Endodermal cell (in vitro differentiated cells): ENCODE results near the gene DKC1. TPM values are rescaled to one million over a fixed set of nuclear protein-coding genes. Genes with fewer than 3 reads are reported as not detected.

Experiments
- DNase-seq: peaks from one replicate; pipeline ENCODE4 v3.0.0-alpha.2; 2017
- H3K27ac ChIP-seq: 2 replicates; pipeline ENCODE4 v1.5.1; 2013; ENCODE audit warnings: mild to moderate bottlenecking, low read depth, low read length, moderate library complexity
- H3K27me3 ChIP-seq: 2 replicates; pipeline ENCODE4 v1.6.1; 2013; ENCODE audit warnings: mild to moderate bottlenecking, low read length, moderate library complexity; ENCODE audit not compliant: insufficient read depth, control insufficient read depth, poor library complexity, severe bottlenecking
- H3K36me3 ChIP-seq: 2 replicates; pipeline ENCODE4 v1.7.0; 2013; ENCODE audit warnings: mild to moderate bottlenecking, low read length, moderate library complexity; ENCODE audit not compliant: control insufficient read depth, insufficient read depth
- H3K4me1 ChIP-seq: one replicate; pipeline ENCODE4 v1.7.0; 2013; ENCODE audit warnings: low read length; ENCODE audit not compliant: control insufficient read depth, insufficient read depth
- H3K4me3 ChIP-seq: 2 replicates; pipeline ENCODE4 v1.5.1; 2013; ENCODE audit warnings: mild to moderate bottlenecking, low read length, moderate library complexity
- H3K9ac ChIP-seq: 2 replicates; pipeline ENCODE4 v1.6.1; 2013; ENCODE audit warnings: mild to moderate bottlenecking, low read length, moderate library complexity; ENCODE audit not compliant: poor library complexity, severe bottlenecking; ENCODE audit errors: extremely low read depth
- H3K9me3 ChIP-seq: 2 replicates; pipeline ENCODE4 v1.6.1; 2013; ENCODE audit warnings: mild to moderate bottlenecking, low read length, moderate library complexity; ENCODE audit not compliant: control insufficient read depth
- H3K27ac Mint-ChIP-seq: 2 replicates; pipeline ENCODE4 v1.8.0; 2020; ENCODE audit warnings: mixed read lengths
- H3K27me3 Mint-ChIP-seq: 2 replicates; pipeline ENCODE4 v1.8.0; 2021; ENCODE audit warnings: mild to moderate bottlenecking, mixed read lengths; ENCODE audit not compliant: insufficient read depth
- H3K36me3 Mint-ChIP-seq: 2 replicates; pipeline ENCODE4 v1.8.0; 2020; ENCODE audit warnings: low read depth, mixed read lengths
- H3K4me1 Mint-ChIP-seq: 2 replicates; pipeline ENCODE4 v1.8.0; 2020; ENCODE audit warnings: mixed read lengths
- H3K4me3 Mint-ChIP-seq: 2 replicates; pipeline ENCODE4 v1.8.0; 2020; ENCODE audit warnings: mild to moderate bottlenecking, moderate library complexity, mixed read lengths
- H3K9me3 Mint-ChIP-seq: 2 replicates; pipeline ENCODE4 v1.8.0; 2020; ENCODE audit warnings: mild to moderate bottlenecking, mixed read lengths
- CTCF ChIP-seq: fragments of 200-600 bp; sonication (generic); conservative IDR thresholded peaks from 2 replicates; pipeline ENCODE4 v1.5.0; 2021; ENCODE audit warnings: antibody characterized with exemption, mild to moderate bottlenecking
- WGBS, 2 experiments: methylation state at CpG; one replicate each; pipeline versions ENCODE4 v1.1.5 to v1.1.7; 2013; ENCODE audit warnings: missing lambda C conversion rate in 2 of 2, mixed read lengths in 1 of 2; ENCODE audit not compliant: insufficient coverage in 1 of 2, insufficient read length in 1 of 2; 5-methylcytosine and 5-hydroxymethylcytosine counted together
- total RNA-seq, 2 donors: library from RNA; stranded (reverse); fragmentation: NEBNext Ultra II Directional in 1 of 2; extraction: Animal tissue kit (Norgen Biotek cat#: 25700) in 1 of 2; gene quantifications; 2 replicates in 1 of 2; 3 replicates in 1 of 2; pipeline ENCODE4 v1.2.1, GENCODE V29; 2021

DKC1 gene
- total RNA-seq, 2 donors from 2014 or later, result 66.5 to 70.8 TPM

- DNase-seq, result no peak
- H3K9ac ChIP-seq, result no peak overlapping the region
- Mint-ChIP-seq H3K4me1 (peaks cover 2% of the 10 kb centered on the region), H3K9me3 (peaks cover 61% of the 10 kb centered on the region), H3K27ac (no peak overlapping the region), H3K27me3 (no peaks in the 10 kb centered on the region), H3K36me3 (no peaks in the 10 kb centered on the region), H3K4me3 (no peak overlapping the region)
- H3K9me3 ChIP-seq, result no peaks in the 10 kb centered on the region
- 100% methylated on average over 1 of the region's 1 CpG; no CpG with 5 or more reads in 1 of the 2 experiments for WGBS, 2 experiments
- H3K4me1 ChIP-seq, result no peaks in the 10 kb centered on the region
- H3K27me3 ChIP-seq, result no peaks in the 10 kb centered on the region
- H3K27ac ChIP-seq, result no peak overlapping the region
- no peak for TF ChIP-seq CTCF
- H3K4me3 ChIP-seq, result no peak overlapping the region
- no peaks in the 10 kb centered on the region for H3K36me3 ChIP-seq
Measured at GRCh38 chrX:154727418-154727817, 35.2 kb upstream of the DKC1 start.

GRCh38 chrX:154727871-154728270 lies 34.8 kb upstream of the DKC1 start:
- Mint-ChIP-seq H3K36me3 (no peaks in the 10 kb centered on the region), H3K27ac (no peak overlapping the region), H3K9me3 (peaks cover 61% of the 10 kb centered on the region), H3K4me1 (peaks cover 3% of the 10 kb centered on the region), H3K27me3 (no peaks in the 10 kb centered on the region), H3K4me3 (no peak overlapping the region)
- Histone ChIP-seq H3K4me1 (no peaks in the 10 kb centered on the region), H3K27me3 (no peaks in the 10 kb centered on the region), H3K9me3 (no peaks in the 10 kb centered on the region), H3K36me3 (no peaks in the 10 kb centered on the region), H3K4me3 (no peak overlapping the region), H3K9ac (no peak overlapping the region), H3K27ac (no peak overlapping the region)
- TF ChIP-seq CTCF, result no peak
- no peak for DNase-seq
- 61 to 72% methylated on average over 2 to 3 of the region's 3 CpGs for WGBS, 2 experiments

- H3K27me3 Mint-ChIP-seq, result no peaks in the 10 kb centered on the region
- no peaks in the 10 kb centered on the region for H3K9me3 ChIP-seq
- H3K9me3 Mint-ChIP-seq, result peaks cover 54% of the 10 kb centered on the region
- H3K27ac Mint-ChIP-seq, result no peak overlapping the region
- peaks cover 3% of the 10 kb centered on the region for H3K4me1 Mint-ChIP-seq
- 94 to 100% methylated on average over 1 to 7 of the region's 7 CpGs for WGBS, 2 experiments
- H3K27ac ChIP-seq, result no peak overlapping the region
- H3K27me3 ChIP-seq, result no peaks in the 10 kb centered on the region
- DNase-seq, result no peak
- H3K36me3 Mint-ChIP-seq, result no peaks in the 10 kb centered on the region
- H3K36me3 ChIP-seq, result no peaks in the 10 kb centered on the region
- no peaks in the 10 kb centered on the region for H3K4me1 ChIP-seq
- H3K4me3 Mint-ChIP-seq, result no peak overlapping the region
- no peak for TF ChIP-seq CTCF
- no peak overlapping the region for H3K9ac ChIP-seq
- H3K4me3 ChIP-seq, result no peak overlapping the region
Measured at GRCh38 chrX:154728431-154729190, 34.1 kb upstream of the DKC1 start.
